GM23338 (cell line): Measurements from ENCODE around the gene LARGE1. TPM values are rescaled to one million over a fixed set of nuclear protein-coding genes. Genes with fewer than 3 reads are reported as not detected.

Experiments
- ATAC-seq: fragments of 200-7000 bp; cut with Tn5 transposase; 3 replicates; pipeline ENCODE4 v1.9.1; 2020
- DNase-seq: peaks from one replicate; pipeline ENCODE4 v3.0.0-alpha.2; 2015; ENCODE audit warnings: low spot score
- H2AFZ ChIP-seq: fragments of 200-600 bp; sonication (generic); 2 replicates; pipeline ENCODE4 v1.8.0; 2016; ENCODE audit warnings: antibody characterized with exemption, mild to moderate bottlenecking, moderate library complexity
- H3F3A ChIP-seq: fragments of 200-600 bp; sonication (generic); replicated peaks from 2 replicates; pipeline ENCODE4 v1.8.0; 2017; ENCODE audit warnings: antibody characterized with exemption, mixed run types, low read depth
- H3K27ac ChIP-seq: fragments of 200-600 bp; sonication (generic); 2 replicates; pipeline ENCODE4 v1.6.1; 2016; ENCODE audit warnings: low read depth
- H3K27me3 ChIP-seq: fragments of 200-600 bp; sonication (generic); 2 replicates; pipeline ENCODE4 v1.8.0; 2016; ENCODE audit warnings: mild to moderate bottlenecking, mixed run types, moderate library complexity; ENCODE audit not compliant: insufficient read depth
- H3K36me3 ChIP-seq: fragments of 200-600 bp; sonication (generic); 2 replicates; pipeline ENCODE4 v1.8.0; 2016; ENCODE audit warnings: mild to moderate bottlenecking; ENCODE audit not compliant: insufficient read depth
- H3K4me1 ChIP-seq: fragments of 200-600 bp; sonication (generic); 2 replicates; pipeline ENCODE4 v1.8.0; 2016; ENCODE audit warnings: mild to moderate bottlenecking, moderate library complexity; ENCODE audit not compliant: insufficient read depth
- H3K4me2 ChIP-seq: fragments of 200-600 bp; sonication (generic); 2 replicates; pipeline ENCODE4 v1.7.1; 2017; ENCODE audit warnings: mixed run types
- H3K4me3 ChIP-seq: fragments of 200-600 bp; sonication (generic); 2 replicates; pipeline ENCODE4 v1.6.1; 2016; ENCODE audit warnings: mixed run types
- H3K79me2 ChIP-seq: fragments of 200-600 bp; sonication (generic); replicated peaks from 2 replicates; pipeline ENCODE4 v1.8.0; 2017; ENCODE audit warnings: mild to moderate bottlenecking; ENCODE audit not compliant: insufficient read depth
- H3K9me2 ChIP-seq: fragments of 200-600 bp; sonication (generic); 2 replicates; pipeline ENCODE4 v1.8.0; 2017; ENCODE audit not compliant: insufficient read depth
- H4K20me1 ChIP-seq: fragments of 200-600 bp; sonication (generic); replicated peaks from 2 replicates; pipeline ENCODE4 v1.8.0; 2017; ENCODE audit warnings: mild to moderate bottlenecking; ENCODE audit not compliant: insufficient read depth
- H3K27ac Mint-ChIP-seq: 2 replicates; pipeline ENCODE4 v1.8.0; 2020; ENCODE audit warnings: inconsistent platforms, mild to moderate bottlenecking, moderate library complexity, mixed read lengths
- H3K27me3 Mint-ChIP-seq: 3 replicates; pipeline ENCODE4 v1.8.0; 2022; ENCODE audit warnings: low read depth, mild to moderate bottlenecking, moderate library complexity, mixed read lengths, inconsistent platforms; ENCODE audit not compliant: insufficient read depth, poor library complexity
- H3K36me3 Mint-ChIP-seq: 3 replicates; pipeline ENCODE4 v1.8.0; 2021; ENCODE audit warnings: low read depth, mild to moderate bottlenecking, inconsistent platforms, moderate library complexity, mixed read lengths
- H3K4me1 Mint-ChIP-seq: 3 replicates; pipeline ENCODE4 v1.8.0; 2020; ENCODE audit warnings: mild to moderate bottlenecking, inconsistent platforms, mixed read lengths
- H3K4me3 Mint-ChIP-seq: 3 replicates; pipeline ENCODE4 v1.8.0; 2021; ENCODE audit warnings: moderate library complexity, mild to moderate bottlenecking, inconsistent platforms, mixed read lengths
- H3K9me3 Mint-ChIP-seq: 3 replicates; pipeline ENCODE4 v1.8.0; 2020; ENCODE audit warnings: moderate library complexity, mild to moderate bottlenecking, inconsistent platforms, mixed read lengths
- CTCF ChIP-seq, 2 experiments: fragments of 200-600 bp in 1 of 2; sonication (generic) in 1 of 2; conservative IDR thresholded peaks; 2 replicates each; pipeline versions ENCODE4 v1.5.1 to v1.6.1; 2016 to 2017; ENCODE audit warnings: antibody characterized with exemption in 2 of 2, low read depth in 2 of 2, mild to moderate bottlenecking in 2 of 2, moderate library complexity in 1 of 2
- ETS1 ChIP-seq: IDR thresholded peaks from 2 replicates; pipeline ENCODE4 v1.6.1; 2016; ENCODE audit warnings: antibody characterized with exemption
- EZH2 ChIP-seq: fragments of 200-600 bp; sonication (generic); IDR thresholded peaks from one replicate; pipeline ENCODE4 v1.8.0; 2017; ENCODE audit warnings: antibody characterized with exemption, mild to moderate bottlenecking, low read depth; ENCODE audit not compliant: unreplicated experiment
- EZH2phosphoT487 ChIP-seq: fragments of 200-600 bp; sonication (generic); IDR thresholded peaks from one replicate; pipeline ENCODE4 v1.8.1; 2018; ENCODE audit warnings: antibody characterized with exemption; ENCODE audit not compliant: unreplicated experiment
- NANOG ChIP-seq: IDR thresholded peaks from 2 replicates; pipeline ENCODE4 v1.6.1; 2016; ENCODE audit warnings: antibody characterized with exemption, borderline replicate concordance
- POLR2AphosphoS5 ChIP-seq: IDR thresholded peaks from 2 replicates; pipeline ENCODE4 v1.6.1; 2016; ENCODE audit warnings: antibody characterized with exemption, low read depth
- STAT1 ChIP-seq: IDR thresholded peaks from one replicate; pipeline ENCODE4 v1.6.1; 2016; ENCODE audit warnings: antibody characterized with exemption; ENCODE audit not compliant: unreplicated experiment
- ZNF331 ChIP-seq: fragments of 250-450 bp; sonication (Bioruptor Pico); IDR thresholded peaks from 2 replicates; pipeline ENCODE4 v1.5.0; 2020; ENCODE audit warnings: low read depth, mild to moderate bottlenecking, moderate library complexity
- ZNF462 ChIP-seq: fragments of 250-450 bp; sonication (Bioruptor Pico); IDR thresholded peaks from 2 replicates; pipeline ENCODE4 v1.5.0; 2020; ENCODE audit warnings: mild to moderate bottlenecking, moderate library complexity
- polyA plus RNA-seq: library from polyadenylated mRNA; unstranded; fragments of >200 nt; fragmentation: Nextera tagmentation; extraction: Ambion mirVana; gene quantifications from 2 replicates; pipeline ENCODE4 v1.2.1, GENCODE V29; 2016
- total RNA-seq: library from RNA; depleted of rRNA; stranded (reverse); fragments of >200 nt; shearing (Covaris generic); gene quantifications from 2 replicates; pipeline ENCODE4 v1.2.3, GENCODE V29; 2014

Gene LARGE1
- total and polyA plus RNA-seq, 2 experiments from 2014 or later = 12.8 to 75.6 TPM

- Histone ChIP-seq H3K27ac (no peak overlapping the region), H3K4me2 (no peak overlapping the region), H3K36me3 (peaks cover 5% of the 10 kb centered on the region; the same call in 1 of the 2 replicates), H3K79me2 (peaks cover 11% of the 10 kb centered on the region), H4K20me1 (peaks cover 5% of the 10 kb centered on the region; the same call in 1 of the 2 replicates), H3K27me3 (no peaks in the 10 kb centered on the region), H2AFZ (no peak overlapping the region), H3F3A (no peaks in the 10 kb centered on the region), H3K4me1 (peaks cover 9% of the 10 kb centered on the region), H3K4me3 (no peak overlapping the region), H3K9me2 (peaks cover 2% of the 10 kb centered on the region; the same call in 1 of the 2 replicates)
- H3K4me1 Mint-ChIP-seq = peaks cover 5% of the 10 kb centered on the region; the same call in 2 of the 3 replicates
- DNase-seq = no peak
- H3K4me3 Mint-ChIP-seq = no peak overlapping the region
- peaks cover 10% of the 10 kb centered on the region for H3K27me3 Mint-ChIP-seq
- TF ChIP-seq STAT1 (no peak), POLR2AphosphoS5 (no peak), EZH2phosphoT487 (no peak), ZNF331 (no peak), ETS1 (no peak), ZNF462 (no peak), EZH2 (no peak), NANOG (no peak), CTCF (conservative IDR thresholded peaks at IDR 0.05; ENCODE audit: low read depth in 2 of 2) (no peak)
- H3K36me3 Mint-ChIP-seq = peaks cover 65% of the 10 kb centered on the region
- peaks cover 24% of the 10 kb centered on the region for H3K9me3 Mint-ChIP-seq
- no peak overlapping the region for H3K27ac Mint-ChIP-seq
- no peak for ATAC-seq
Observed at GRCh38 chr22:33620085-33620484, 300.2 kb downstream of the LARGE1 start.
